GM19328 (cell line): ENCODE results near the gene PRR33.

ENCODE experiments used
- ATAC-seq: cut with Tn5 transposase; IDR thresholded peaks from one replicate; pipeline ENCODE4 v1.9.1; 2021; ENCODE audit warnings: mild to moderate bottlenecking, moderate library complexity; ENCODE audit not compliant: unreplicated experiment

Gene PRR33

DNA sequence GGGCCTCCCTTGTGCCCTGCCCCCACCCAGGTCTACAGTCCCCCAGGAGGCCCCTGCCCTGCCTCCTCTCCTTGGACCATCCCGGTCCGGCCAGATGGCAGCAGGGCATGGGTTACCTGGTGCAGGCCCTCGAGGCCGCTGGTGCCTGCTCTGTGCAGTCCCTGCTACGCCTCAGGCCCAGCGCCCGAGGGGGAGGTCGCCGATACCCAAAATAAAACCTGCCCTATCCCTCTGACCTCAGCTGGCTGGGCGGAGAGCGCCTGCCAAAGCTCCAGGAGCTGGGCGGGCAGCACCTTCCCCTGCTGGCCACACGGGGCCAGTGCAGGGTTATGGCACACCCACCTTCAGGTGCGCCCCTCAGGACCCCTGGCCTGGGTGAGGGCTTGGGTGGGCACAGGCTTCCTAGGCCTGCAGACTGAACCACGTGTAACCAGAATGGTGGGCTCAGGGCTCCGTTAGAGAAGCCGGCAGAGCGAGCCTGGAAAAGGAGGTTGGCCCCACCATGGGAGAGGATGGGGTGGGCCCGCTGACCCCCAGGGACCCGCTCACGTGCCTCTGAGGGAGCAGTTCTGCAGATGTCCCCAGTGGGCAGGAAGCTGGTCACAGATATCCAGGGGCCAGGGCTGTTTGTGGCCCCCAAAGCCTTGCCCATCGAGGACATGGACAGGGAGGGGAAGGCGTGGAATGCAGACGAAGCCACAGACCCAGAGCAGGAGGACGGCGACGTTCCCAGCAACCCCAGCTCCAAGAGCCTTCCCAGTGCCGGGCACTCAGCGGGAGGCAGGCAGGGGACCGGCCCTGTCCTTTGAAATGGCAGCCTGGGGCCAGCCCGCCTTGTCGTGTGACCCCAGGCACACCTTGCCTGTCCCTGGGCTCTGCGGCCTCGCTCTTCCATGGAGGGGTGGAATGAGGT is 26.1 kb upstream of the PRR33 start:
- ATAC-seq: no peak

- no peak for ATAC-seq
Observed at GRCh38 chr11:1916986-1917522, 25.4 kb upstream of the PRR33 start.

DNA sequence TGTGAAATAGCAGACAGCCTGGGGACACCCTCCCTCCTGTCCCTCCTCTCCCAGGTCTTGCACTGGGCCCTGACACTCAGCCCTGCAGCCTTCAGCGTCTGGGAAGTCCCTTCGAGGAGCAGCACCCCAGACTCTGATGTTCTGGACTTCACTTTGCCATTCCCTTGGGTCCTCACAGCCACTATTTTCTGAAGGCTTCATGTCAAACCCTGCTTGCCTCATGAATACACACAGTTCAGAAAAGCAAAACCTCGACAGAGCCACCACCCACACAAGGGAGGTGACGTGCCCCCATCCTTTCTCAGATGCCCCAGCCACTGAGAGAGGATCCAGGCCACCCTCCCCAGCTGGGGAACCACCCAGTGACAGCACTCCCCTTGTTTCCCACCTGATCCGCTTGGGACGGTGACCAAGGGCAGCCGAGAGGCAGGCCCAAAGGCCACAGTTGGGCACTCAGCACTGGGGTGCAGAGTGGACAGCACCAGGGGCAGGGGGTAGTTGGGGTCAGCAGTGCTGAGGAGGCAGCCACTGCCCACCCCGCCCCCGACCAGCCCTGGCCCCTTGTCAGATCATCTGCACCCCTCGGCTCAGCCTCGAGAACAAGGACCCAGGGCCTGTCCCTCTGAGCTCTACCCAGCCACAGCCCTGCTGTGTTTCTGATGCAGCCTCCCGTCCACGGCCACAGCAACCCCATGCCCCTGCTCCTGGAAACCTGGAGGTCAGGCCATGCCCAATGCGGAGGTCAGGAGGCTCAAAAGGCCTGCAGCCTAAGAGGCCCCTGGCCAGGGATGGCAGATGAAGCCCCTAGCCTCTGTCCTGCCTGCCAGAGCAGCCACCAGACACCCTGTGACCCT is 24.7 kb upstream of the PRR33 start:
- no peak for ATAC-seq

- ATAC-seq: no peak
Observed at GRCh38 chr11:1915795-1916131, 24.1 kb upstream of the PRR33 start.

DNA sequence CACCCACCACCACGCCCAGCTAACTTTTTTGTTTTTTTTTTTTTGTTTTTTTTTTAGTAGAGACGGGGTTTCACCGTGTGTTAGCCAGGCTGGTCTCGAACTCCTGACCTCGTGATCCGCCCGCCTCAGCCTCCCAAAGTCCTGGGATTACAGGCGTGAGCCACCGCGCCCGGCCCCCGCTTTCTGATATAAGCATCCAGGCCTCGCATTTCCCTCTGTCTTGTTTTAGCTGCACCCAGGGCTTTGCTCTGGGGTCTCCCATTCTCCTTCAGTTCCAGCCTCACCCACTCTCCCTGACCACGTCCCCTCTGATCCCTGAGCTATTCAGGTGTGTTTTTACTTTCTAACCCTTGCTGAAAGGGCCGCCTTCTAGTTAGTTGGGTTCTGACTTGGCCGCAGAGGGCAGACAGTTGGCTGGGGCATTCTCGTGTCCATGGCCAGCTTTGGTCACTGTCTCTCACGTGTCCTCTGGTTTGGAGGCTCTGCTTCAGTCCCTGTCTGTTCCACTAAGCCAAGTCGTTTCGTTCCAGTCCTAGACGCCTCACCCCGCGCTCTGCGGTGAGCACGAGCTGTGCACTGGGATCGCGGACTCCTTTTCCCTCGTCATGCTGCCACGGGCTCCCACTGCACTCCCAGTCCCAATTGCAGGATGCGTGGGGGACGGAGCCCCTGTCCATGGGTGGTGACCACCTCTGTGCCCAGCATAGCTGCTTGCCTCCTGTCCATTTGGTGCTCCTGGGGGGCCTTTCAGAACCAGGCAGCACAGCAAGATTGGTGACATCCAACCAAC is 21.8 kb upstream of the PRR33 start:
- ATAC-seq: no peak

- no peak for ATAC-seq
Observed at GRCh38 chr11:1912289-1912878, 20.7 kb upstream of the PRR33 start.

GRCh38 chr11:1909524-1909923 is 17.8 kb upstream of the PRR33 start:
- ATAC-seq: no peak

DNA sequence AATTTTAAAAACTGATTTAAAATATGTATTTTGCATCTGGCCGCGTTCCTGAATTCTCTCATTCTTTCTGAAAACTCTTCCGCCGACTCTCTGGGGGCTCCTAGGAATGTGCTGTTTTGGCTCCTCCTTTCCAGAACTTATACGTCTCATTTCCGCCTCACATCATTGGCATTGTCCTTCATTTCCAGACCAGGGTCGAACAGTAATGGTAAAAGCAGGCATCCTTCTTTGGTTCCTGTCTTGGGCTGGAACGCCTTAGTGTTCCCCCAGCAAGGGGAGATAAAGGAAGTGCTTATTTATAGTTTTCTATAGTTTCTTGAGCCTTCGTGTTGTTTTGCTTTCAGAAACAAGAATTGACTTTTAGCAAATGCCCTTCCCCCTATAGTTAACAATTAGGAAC is 16.9 kb upstream of the PRR33 start:
- no peak for ATAC-seq

DNA sequence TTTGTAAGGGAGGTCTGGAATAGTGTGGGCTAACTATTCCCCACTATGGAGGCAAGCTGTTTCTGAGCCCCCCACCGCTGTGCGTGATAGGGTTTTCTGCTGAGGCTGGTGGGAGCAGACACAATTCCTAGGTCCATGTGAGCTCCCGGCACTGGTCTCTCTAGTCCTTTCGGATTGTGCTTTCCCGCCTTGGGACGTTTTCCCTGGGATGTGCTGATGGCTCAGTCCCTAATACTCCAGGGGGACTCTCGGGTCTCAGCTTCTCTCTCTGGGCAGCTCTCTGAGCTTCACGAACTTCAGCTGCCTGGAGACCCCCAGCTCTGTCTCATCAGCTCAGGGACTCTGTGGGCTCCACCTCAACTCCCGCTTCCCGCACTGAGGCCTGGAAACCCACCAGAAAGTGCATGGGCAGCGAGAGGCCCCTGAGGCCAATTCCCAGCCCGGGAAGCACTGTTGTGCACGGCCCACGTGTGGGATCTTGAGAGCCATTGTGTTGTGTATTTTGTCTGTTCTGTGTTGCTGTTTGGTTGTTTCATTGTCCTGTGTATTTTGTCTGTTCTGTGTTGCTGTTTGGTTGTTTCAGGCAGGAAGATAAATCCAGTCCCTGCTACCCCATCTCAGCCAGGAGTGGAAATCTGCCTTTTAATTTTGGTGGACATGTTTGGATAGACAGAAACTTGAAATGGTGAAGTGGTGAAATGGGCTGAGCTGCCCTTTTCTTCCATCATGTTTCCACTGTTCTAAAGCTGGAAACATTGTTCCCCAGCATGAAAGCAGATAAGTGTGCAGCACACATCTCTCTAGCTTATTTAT is 15.1 kb upstream of the PRR33 start:
- ATAC-seq: no peak

GRCh38 chr11:1906181-1906580 is 14.5 kb upstream of the PRR33 start:
- ATAC-seq: no peak

DNA sequence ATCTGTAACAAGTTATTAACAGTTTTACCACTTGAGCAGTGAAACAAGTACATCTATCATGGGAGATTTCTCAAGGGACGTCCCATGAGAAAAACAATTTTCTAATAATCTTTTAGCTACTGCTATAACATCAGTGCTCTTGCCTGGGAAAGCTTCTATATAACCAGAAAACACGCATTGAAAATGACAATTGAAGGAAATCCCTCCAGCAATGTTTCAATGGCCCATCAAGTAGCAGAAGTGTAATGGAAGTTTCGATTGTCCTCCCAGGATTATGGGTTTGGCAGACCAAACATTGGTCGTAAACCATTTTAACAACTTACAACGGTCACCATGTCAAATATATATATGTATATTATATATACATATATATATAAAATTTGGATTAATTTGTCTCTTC is 8.0 kb upstream of the PRR33 start:
- ATAC-seq: no peak

DNA sequence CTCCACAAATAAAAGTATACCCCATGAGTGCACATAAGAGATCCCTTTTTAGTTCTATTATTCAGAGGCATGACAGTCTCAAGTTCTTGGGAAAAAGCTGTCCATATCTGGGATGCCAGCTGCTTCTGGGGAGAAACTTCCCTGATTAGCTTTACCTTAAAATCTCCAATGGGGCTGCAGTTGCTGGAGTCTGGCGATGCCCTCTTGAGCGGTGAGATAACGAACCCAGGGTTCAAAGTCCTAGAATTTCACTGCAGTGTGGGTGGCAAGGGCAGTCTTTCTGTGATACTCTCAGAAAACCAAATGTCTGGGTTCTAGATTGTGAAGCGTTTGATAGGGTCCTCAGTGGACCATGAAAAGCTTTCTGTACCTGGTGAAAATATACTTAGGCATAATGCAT is 7.4 kb upstream of the PRR33 start:
- no peak for ATAC-seq

DNA sequence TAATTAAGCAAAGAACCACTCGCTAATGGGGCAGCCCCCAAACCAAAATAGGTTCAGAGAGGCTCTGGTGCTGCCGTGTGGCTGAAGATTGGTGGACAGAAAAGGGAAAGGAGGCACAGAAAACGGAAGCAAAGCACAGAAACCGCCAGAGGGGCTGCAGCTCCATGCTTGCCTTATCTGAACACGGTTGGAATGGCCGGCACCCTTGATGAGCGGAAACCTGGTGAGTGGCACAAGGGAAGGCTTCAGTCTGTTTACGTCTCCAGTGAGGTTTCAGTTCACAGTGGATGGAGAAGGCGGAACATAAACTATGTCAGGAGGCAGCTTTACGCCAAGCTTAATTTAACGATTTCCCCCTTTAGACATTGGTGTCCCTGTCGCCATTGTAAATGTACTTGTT is 5.2 kb upstream of the PRR33 start:
- ATAC-seq: no peak

DNA sequence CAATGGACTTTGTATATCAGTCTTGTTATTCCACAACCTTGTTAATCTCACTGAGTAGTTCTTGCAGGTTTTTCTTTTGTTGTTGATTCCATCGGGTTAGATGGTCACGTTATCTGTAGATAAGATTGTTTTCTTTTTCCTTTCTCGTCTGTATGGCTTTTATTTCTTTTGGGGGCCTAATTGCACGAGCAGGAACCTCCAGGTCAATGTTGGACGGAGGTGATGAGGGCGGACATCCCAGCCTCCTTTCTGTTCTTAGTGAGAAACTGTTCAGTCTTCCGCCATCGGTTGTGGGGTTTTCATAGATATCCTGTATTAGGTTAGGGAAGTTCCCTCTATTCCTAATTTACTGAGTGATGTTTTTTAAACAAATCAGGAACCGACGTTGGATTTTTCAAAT is 4.8 kb upstream of the PRR33 start:
- no peak for ATAC-seq

DNA sequence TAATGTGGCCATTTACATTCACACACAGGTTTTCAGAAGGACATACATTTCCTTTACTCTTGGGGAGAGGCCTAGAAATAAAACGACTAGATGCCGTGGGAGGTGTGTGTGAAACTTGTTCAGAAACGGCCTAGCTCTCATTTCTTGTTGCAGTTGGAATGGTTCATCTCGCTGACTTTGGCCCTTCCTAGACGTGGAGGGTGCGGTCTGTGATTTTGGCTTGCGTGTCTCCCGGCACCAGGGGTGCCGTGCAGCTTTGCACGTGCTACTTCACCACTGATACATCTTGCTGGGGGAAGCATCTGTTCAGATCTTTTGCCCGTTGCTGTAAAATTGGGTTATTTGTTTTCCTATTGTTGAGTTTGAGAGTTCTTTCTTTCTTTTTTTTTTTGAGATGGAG is 3.1 kb upstream of the PRR33 start:
- ATAC-seq: no peak

DNA sequence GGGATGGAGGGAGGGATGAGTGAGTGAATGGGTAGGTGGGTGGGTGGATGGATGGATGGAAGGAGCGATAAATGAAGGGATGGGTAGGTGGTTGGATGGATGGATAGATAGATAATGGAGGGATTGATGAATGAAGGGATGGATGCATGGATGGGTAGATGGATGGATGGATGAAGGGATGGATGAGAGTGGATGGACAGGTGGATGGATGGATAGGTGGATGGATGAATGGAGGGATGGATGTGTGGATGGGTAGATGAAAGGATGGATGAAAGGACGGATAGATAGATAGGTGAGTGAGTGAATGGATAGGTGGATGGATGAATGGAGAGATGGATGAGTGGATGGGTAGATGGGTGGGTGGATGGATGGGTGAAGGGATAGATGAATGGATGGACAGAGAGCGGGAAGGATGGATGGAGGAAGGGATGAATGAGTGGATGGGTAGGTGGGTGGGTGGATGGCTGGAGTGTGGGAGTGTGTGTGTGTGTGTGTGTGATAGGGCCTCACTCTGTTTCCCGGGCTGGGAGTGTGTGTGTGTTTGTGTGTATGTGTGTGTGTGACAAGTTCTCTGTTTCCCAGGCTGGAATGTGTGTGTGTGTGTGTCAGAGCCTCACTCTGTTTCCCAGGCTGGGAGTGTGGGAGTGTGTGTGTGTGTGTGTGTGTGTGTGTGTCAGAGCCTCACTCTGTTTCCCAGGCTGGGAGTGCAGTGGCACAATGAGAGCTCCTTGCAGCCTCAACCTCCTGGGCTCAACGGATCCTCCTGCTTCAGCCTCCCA is 2.1 kb upstream of the PRR33 start:
- no peak for ATAC-seq

- ATAC-seq: no peak
Observed at GRCh38 chr11:1892558-1892957, 863 bp upstream of the PRR33 start.

DNA sequence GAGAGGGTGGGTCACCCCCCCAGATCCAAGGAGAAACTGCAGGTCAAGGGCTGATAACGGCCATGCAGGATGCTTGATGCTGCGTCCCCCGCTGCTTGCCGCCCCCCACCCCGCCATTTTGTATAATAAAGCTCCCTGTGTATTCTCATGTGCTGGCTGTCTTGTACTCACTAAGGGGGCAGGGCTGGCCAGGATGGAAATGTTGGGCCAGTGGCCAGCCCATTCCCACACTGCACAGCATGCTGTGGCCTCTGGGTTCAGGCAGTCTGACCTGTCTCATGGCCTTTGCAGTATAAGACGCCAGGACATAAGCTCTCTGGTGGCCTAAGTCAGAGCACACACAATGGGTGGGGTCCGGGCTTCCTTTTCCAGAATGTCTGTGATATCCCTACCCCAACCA is 421 bp upstream of the PRR33 start:
- ATAC-seq: no peak
